ENCODE data around the gene PHKG1. TPM values are rescaled to one million over a fixed set of nuclear protein-coding genes. Genes with fewer than 3 reads are reported as not detected.

Gene PHKG1
- total RNA-seq, 2 donors from 2014 or later, result 0.46 TPM

DNA sequence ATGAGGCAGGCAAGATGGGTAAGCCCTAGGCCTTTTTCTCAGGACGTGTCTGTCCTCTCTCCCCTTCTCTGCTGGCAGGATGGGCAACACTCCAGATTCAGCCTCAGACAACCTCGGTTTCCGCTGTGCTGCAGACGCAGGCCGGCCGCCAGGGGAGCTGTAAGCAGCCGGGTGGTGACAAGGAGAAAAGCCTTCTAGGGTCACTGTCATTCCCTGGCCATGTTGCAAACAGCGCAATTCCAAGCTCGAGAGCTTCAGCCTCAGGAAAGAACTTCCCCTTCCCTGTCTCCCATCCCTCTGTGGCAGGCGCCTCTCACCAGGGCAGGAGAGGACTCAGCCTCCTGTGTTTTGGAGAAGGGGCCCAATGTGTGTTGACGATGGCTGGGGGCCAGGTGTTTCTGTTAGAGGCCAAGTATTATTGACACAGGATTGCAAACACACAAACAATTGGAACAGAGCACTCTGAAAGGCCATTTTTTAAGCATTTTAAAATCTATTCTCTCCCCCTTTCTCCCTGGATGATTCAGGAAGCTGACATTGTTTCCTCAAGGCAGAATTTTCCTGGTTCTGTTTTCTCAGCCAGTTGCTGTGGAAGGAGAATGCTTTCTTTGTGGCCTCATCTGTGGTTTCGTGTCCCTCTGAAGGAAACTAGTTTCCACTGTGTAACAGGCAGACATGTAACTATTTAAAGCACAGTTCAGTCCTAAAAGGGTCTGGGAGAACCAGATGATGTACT, 13.1 kb downstream of the PHKG1 start:
- TF ChIP-seq CTCF (conservative IDR thresholded peaks at IDR 0.05), result peak; percentile 62
- no peaks in the 10 kb centered on the region for H3K4me1 ChIP-seq (ENCODE audit: control insufficient read depth, insufficient read depth, low read length)
- H3K27me3 Mint-ChIP-seq (ENCODE audit: insufficient read depth), result no peaks in the 10 kb centered on the region
- H3K9me3 ChIP-seq (ENCODE audit: control insufficient read depth, low read length), result no peaks in the 10 kb centered on the region
- H3K4me1 Mint-ChIP-seq, result no peaks in the 10 kb centered on the region
- peaks cover 22% of the 10 kb centered on the region for H3K36me3 ChIP-seq (ENCODE audit: control insufficient read depth, insufficient read depth, low read length)
- H3K4me3 Mint-ChIP-seq, result no peak overlapping the region
- H3K9me3 Mint-ChIP-seq, result no peaks in the 10 kb centered on the region
- no peak overlapping the region for H3K4me3 ChIP-seq (ENCODE audit: low read length)
- no peaks in the 10 kb centered on the region for H3K27me3 ChIP-seq (ENCODE audit: control insufficient read depth, insufficient read depth, low read length, poor library complexity, severe bottlenecking)
- 87 to 88% methylated on average over 3 to 12 of the region's 12 CpGs for WGBS, 2 experiments (ENCODE audit: insufficient coverage in 1 of 2, insufficient read length in 1 of 2)
- no peak overlapping the region for H3K27ac ChIP-seq (ENCODE audit: low read depth, low read length)
- H3K36me3 Mint-ChIP-seq (ENCODE audit: low read depth), result peaks cover 45% of the 10 kb centered on the region
- H3K27ac Mint-ChIP-seq, result no peak overlapping the region
- DNase-seq, result peak; percentile 83
- H3K9ac ChIP-seq (ENCODE audit: extremely low read depth, low read length, poor library complexity, severe bottlenecking), result no peak overlapping the region

DNA sequence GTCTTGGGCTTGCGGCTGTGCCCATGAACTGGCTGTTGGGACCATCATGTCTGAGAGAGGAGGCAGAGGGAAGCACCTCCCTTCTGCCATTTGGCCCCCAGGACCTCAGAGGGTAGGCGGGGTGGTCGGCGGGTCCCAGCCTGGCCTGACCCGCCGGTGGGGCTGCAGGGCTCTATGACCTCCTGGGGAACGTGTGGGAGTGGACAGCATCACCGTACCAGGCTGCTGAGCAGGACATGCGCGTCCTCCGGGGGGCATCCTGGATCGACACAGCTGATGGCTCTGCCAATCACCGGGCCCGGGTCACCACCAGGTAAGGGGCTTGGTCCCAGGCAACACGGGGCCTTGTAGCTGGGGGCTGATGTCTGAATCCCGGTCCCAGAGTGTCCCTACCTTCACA, 14.6 kb downstream of the PHKG1 start:
- 97 to 100% methylated on average over 7 to 16 of the region's 16 CpGs for WGBS, 2 experiments (ENCODE audit: insufficient coverage in 1 of 2, insufficient read length in 1 of 2)
- peaks cover 2% of the 10 kb centered on the region for H3K4me1 Mint-ChIP-seq
- no peak for DNase-seq

GRCh38 chr7:56077681-56078080, 15.1 kb downstream of the PHKG1 start:
- Mint-ChIP-seq H3K4me1 (peaks cover 2% of the 10 kb centered on the region), H3K9me3 (no peaks in the 10 kb centered on the region), H3K27ac (no peak overlapping the region), H3K36me3 (ENCODE audit: low read depth) (peaks cover 54% of the 10 kb centered on the region), H3K27me3 (ENCODE audit: insufficient read depth) (no peaks in the 10 kb centered on the region), H3K4me3 (no peak overlapping the region)
- no peaks in the 10 kb centered on the region for H3K4me1 ChIP-seq (ENCODE audit: control insufficient read depth, insufficient read depth, low read length)
- no peak for DNase-seq
- H3K36me3 ChIP-seq (ENCODE audit: control insufficient read depth, insufficient read depth, low read length), result peaks cover 28% of the 10 kb centered on the region
- H3K9ac ChIP-seq (ENCODE audit: extremely low read depth, low read length, poor library complexity, severe bottlenecking), result no peak overlapping the region
- WGBS, 2 experiments (ENCODE audit: insufficient coverage in 1 of 2, insufficient read length in 1 of 2), result 98 to 100% methylated on average over 2 to 3 of the region's 3 CpGs
- H3K27ac ChIP-seq (ENCODE audit: low read depth, low read length), result no peak overlapping the region
- H3K9me3 ChIP-seq (ENCODE audit: control insufficient read depth, low read length), result no peaks in the 10 kb centered on the region
- H3K27me3 ChIP-seq (ENCODE audit: control insufficient read depth, insufficient read depth, low read length, poor library complexity, severe bottlenecking), result no peaks in the 10 kb centered on the region
- H3K4me3 ChIP-seq (ENCODE audit: low read length), result no peak overlapping the region
- TF ChIP-seq CTCF (conservative IDR thresholded peaks at IDR 0.05), result no peak

More for the DNA sequence above, 14.6 kb downstream of the PHKG1 start:
- Mint-ChIP-seq H3K27me3 (ENCODE audit: insufficient read depth) (no peaks in the 10 kb centered on the region), H3K9me3 (no peaks in the 10 kb centered on the region), H3K27ac (no peak overlapping the region), H3K36me3 (ENCODE audit: low read depth) (peaks cover 50% of the 10 kb centered on the region), H3K4me3 (no peak overlapping the region)
- Histone ChIP-seq H3K27me3 (ENCODE audit: control insufficient read depth, insufficient read depth, low read length, poor library complexity, severe bottlenecking) (no peaks in the 10 kb centered on the region), H3K36me3 (ENCODE audit: control insufficient read depth, insufficient read depth, low read length) (peaks cover 22% of the 10 kb centered on the region), H3K27ac (ENCODE audit: low read depth, low read length) (no peak overlapping the region), H3K9me3 (ENCODE audit: control insufficient read depth, low read length) (no peaks in the 10 kb centered on the region), H3K4me3 (ENCODE audit: low read length) (no peak overlapping the region), H3K9ac (ENCODE audit: extremely low read depth, low read length, poor library complexity, severe bottlenecking) (no peak overlapping the region), H3K4me1 (ENCODE audit: control insufficient read depth, insufficient read depth, low read length) (no peaks in the 10 kb centered on the region)
- no peak for TF ChIP-seq CTCF (conservative IDR thresholded peaks at IDR 0.05)
